CD4-positive, alpha-beta T cell (primary cell): ENCODE results near the gene RYR3. TPM values are rescaled to one million over a fixed set of nuclear protein-coding genes. Genes with fewer than 3 reads are reported as not detected.

Experiments used
- ATAC-seq: fragments of 200-7000 bp; cut with Tn5 transposase; one replicate; pipeline ENCODE4 v1.10.0; 2022; ENCODE audit warnings: mild to moderate bottlenecking; ENCODE audit not compliant: poor library complexity
- CTCF ChIA-PET: fragments of 350-600 bp; sonication (Branson Sonifier 250); formaldehyde crosslinking; loops from one replicate; lab custom pipeline; 2021; ENCODE audit warnings: antibody characterized with exemption, inconsistent platforms; lab: Charles Lee
- POLR2A ChIA-PET: fragments of 350-600 bp; sonication (Branson Sonifier 250); formaldehyde crosslinking; loops from one replicate; lab custom pipeline; 2021; ENCODE audit warnings: antibody characterized with exemption, inconsistent platforms; lab: Charles Lee
- DNase-seq, 14 experiments: peaks; one replicate each; pipeline ENCODE4 v3.0.0-alpha.2; 2013 to 2020; ENCODE audit warnings: mixed read lengths in 2 of 14
- H3K27ac ChIP-seq, 2 donors: one replicate each; pipeline versions ENCODE4 v1.5.1 to v1.7.0; 2013; ENCODE audit warnings: low read length in 2 of 2, low read depth in 1 of 2, mild to moderate bottlenecking in 1 of 2
- H3K27me3 ChIP-seq, 2 experiments: 1 replicate in 1 of 2; 2 replicates in 1 of 2; pipeline versions ENCODE4 v1.6.1 to v1.7.0; 2013; ENCODE audit warnings: low read length in 2 of 2, control low read depth in 1 of 2, mild to moderate bottlenecking in 1 of 2, moderate library complexity in 1 of 2; ENCODE audit not compliant: insufficient read depth in 2 of 2, control insufficient read depth in 1 of 2
- H3K36me3 ChIP-seq: one replicate; pipeline ENCODE4 v1.6.1; 2013; ENCODE audit warnings: low read length, control low read depth; ENCODE audit not compliant: insufficient read depth
- H3K4me1 ChIP-seq: one replicate; pipeline ENCODE4 v1.6.1; 2013; ENCODE audit warnings: low read length, control low read depth; ENCODE audit not compliant: insufficient read depth
- H3K4me3 ChIP-seq: one replicate; pipeline ENCODE4 v1.5.1; 2013; ENCODE audit warnings: mild to moderate bottlenecking, low read length, moderate library complexity
- H3K9me3 ChIP-seq, 2 experiments: 1 replicate in 1 of 2; 2 replicates in 1 of 2; pipeline versions ENCODE4 v1.6.1 to v1.7.0; 2013; ENCODE audit warnings: low read length in 2 of 2, mild to moderate bottlenecking in 2 of 2, control low read depth in 1 of 2, moderate library complexity in 1 of 2; ENCODE audit not compliant: control insufficient read depth in 1 of 2, insufficient read depth in 1 of 2
- H3K27ac Mint-ChIP-seq: one replicate; pipeline ENCODE4 v1.8.0; 2020; ENCODE audit warnings: mixed read lengths
- H3K27me3 Mint-ChIP-seq: one replicate; pipeline ENCODE4 v1.8.0; 2021; ENCODE audit warnings: mixed read lengths
- H3K36me3 Mint-ChIP-seq: one replicate; pipeline ENCODE4 v1.8.0; 2021; ENCODE audit warnings: low read depth, mixed read lengths
- H3K4me1 Mint-ChIP-seq: one replicate; pipeline ENCODE4 v1.8.0; 2021; ENCODE audit warnings: low read depth, mixed read lengths
- H3K4me3 Mint-ChIP-seq: one replicate; pipeline ENCODE4 v1.8.0; 2020; ENCODE audit warnings: mild to moderate bottlenecking, mixed read lengths
- H3K9me3 Mint-ChIP-seq: one replicate; pipeline ENCODE4 v1.8.0; 2020; ENCODE audit warnings: mixed read lengths
- CTCF ChIP-seq: fragments of 200-600 bp; IDR thresholded peaks from one replicate; pipeline ENCODE4 v1.8.0; 2022; ENCODE audit warnings: antibody characterized with exemption, mild to moderate bottlenecking
- intact Hi-C, 2 experiments: fragments of 100-400 bp; cut with DNase I in 1 of 2; cut with micrococcal nuclease in 1 of 2; formaldehyde crosslinking; loops; one replicate each; pipeline versions ENCODE4 v1.15.1 to v1.9.0; 2023 to 2025; cut with DNase I, micrococcal nuclease
- total RNA-seq, 174 experiments: library from RNA in 2 of 174; stranded (reverse) in 2 of 174; gene quantifications; one replicate each; pipeline ENCODE4 v1.2.3 and lab custom pipeline; 2021 to 2026

RYR3 gene
- total RNA-seq, 2 experiments from 2014 or later, result not detected

DNA sequence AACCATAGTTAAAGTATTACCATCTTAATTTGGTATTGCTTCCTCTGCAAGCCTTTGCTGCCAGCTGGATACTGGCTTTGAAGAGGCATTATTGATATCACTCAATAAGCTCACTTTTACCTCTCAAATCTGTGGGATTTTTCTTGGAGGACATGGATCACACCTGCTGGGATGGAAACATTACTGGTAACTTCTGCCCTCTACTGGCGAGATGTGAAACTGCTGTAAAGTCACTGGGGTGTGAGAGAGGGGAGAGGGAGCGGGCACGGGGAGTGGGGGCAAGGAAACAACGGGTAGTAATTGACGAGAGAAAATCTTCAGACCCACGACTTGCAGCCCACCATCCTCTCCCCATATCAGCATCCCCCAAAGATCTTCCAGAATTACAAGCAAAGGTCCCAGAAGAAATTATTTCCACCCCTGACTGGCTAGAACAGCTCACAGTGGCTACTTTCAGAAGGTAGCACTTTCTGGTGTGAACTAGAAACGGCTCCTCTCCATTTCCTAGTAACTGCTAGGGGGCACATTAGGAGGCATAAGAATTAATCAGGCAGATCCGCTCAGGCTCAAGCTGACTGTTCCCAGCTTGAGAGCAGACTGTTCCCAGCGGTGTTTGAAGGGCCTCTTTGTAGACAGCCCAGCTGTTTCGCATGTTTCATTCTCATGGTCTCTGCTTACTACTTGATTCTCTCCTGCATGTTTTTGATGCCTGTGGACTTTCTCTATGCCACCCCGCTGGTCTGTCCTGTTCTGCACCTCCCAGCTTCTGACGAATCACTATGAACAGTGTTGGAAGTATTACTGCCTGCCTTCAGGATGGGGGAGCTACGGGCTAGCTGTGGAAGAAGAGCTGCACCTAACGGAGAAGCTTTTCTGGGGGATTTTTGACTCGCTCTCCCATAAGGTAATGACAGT is 427.2 kb downstream of the RYR3 start:
- no peak overlapping the region for H3K27ac ChIP-seq
- Mint-ChIP-seq H3K27me3 (no peaks in the 10 kb centered on the region), H3K9me3 (no peaks in the 10 kb centered on the region), H3K36me3 (no peaks in the 10 kb centered on the region), H3K27ac (no peak overlapping the region), H3K4me3 (no peak overlapping the region), H3K4me1 (no peaks in the 10 kb centered on the region)
- no peaks in the 10 kb centered on the region for H3K36me3 ChIP-seq
- CTCF ChIA-PET, result interaction anchor here (1.2 kb wide), 1 partner anchor 8 kb away, joined by 3 read pairs; no protein-coding TSS in a partner anchor
- H3K4me3 ChIP-seq, result no peak overlapping the region
- TF ChIP-seq CTCF, result peak; percentile 69
- H3K27me3 ChIP-seq, result no peaks in the 10 kb centered on the region
- intact Hi-C loops, result loop anchor here in 1 of 2 experiments (5.0 kb wide), 1 partner anchor 474 kb away; the partner anchor contains the start of gene KATNBL1
- ATAC-seq (no peak), DNase-seq (peak in 11 of 14 experiments; percentile 3 to 42 (median 11))
- POLR2A ChIA-PET, result no interaction called here
- H3K4me1 ChIP-seq, result no peaks in the 10 kb centered on the region
- H3K9me3 ChIP-seq, result no peaks in the 10 kb centered on the region

DNA sequence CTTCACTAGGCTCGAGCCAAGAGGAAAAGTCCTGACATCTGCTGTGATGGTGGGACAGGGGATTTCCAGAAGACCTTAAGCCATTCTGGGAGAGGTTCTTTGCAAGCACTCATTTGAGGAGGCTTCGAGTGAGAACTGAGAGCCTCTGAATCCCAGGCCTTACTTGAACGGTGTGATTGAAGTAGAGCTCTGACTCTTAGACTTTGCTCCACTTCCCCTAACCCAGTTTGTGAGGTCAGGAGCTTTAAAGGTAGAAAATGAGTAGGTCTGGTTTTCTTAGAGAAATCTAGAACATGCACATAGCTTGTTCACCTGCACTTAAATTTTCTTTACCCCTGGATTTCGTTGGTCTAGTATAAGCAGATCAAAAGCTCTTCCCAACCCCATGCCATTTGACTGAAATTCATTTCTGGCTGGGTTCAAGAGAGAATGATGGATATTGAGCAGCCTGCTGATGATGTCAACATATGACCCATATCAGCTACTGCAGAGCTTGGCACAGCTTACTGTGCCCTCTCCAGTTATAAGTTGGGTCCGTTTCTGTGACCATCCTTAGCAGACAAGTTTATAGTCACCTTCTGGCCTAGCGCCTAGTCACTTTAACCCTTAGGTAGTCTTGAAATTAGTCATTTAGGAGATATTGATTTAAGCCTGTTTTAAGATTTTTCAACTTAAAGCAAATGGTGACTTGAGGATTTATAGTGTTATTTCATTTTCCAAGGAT is 428.3 kb downstream of the RYR3 start:
- Mint-ChIP-seq H3K9me3 (no peaks in the 10 kb centered on the region), H3K27me3 (peaks cover 7% of the 10 kb centered on the region), H3K36me3 (no peaks in the 10 kb centered on the region), H3K27ac (no peak overlapping the region), H3K4me3 (no peak overlapping the region), H3K4me1 (no peaks in the 10 kb centered on the region)
- H3K27me3 ChIP-seq, result no peaks in the 10 kb centered on the region
- H3K4me3 ChIP-seq, result no peak overlapping the region
- DNase-seq, result no peak
- H3K36me3 ChIP-seq, result no peaks in the 10 kb centered on the region
- intact Hi-C loops, result loop anchor here in 1 of 2 experiments (5.0 kb wide), 1 partner anchor 473 kb away; the partner anchor contains the start of gene KATNBL1
- no peaks in the 10 kb centered on the region for H3K9me3 ChIP-seq
- no peaks in the 10 kb centered on the region for H3K4me1 ChIP-seq
- no peak for TF ChIP-seq CTCF
- H3K27ac ChIP-seq, result no peak overlapping the region
- ATAC-seq, result no peak
- POLR2A ChIA-PET, result no interaction called here
- CTCF ChIA-PET, result interaction anchor here (1.2 kb wide), 1 partner anchor 9 kb away, joined by 3 read pairs; no protein-coding TSS in a partner anchor

- POLR2A ChIA-PET, result no interaction called here
- Mint-ChIP-seq H3K9me3 (no peaks in the 10 kb centered on the region), H3K27ac (no peak overlapping the region), H3K27me3 (peaks cover 7% of the 10 kb centered on the region), H3K4me1 (no peaks in the 10 kb centered on the region), H3K4me3 (no peak overlapping the region), H3K36me3 (no peaks in the 10 kb centered on the region)
- CTCF ChIA-PET, result no interaction called here
- intact Hi-C loops, result no loop called here
- Histone ChIP-seq H3K27ac (no peak overlapping the region), H3K9me3 (no peaks in the 10 kb centered on the region), H3K36me3 (no peaks in the 10 kb centered on the region), H3K27me3 (no peaks in the 10 kb centered on the region), H3K4me1 (no peaks in the 10 kb centered on the region), H3K4me3 (no peak overlapping the region)
- DNase-seq, result no peak
- ATAC-seq, result no peak
- TF ChIP-seq CTCF, result no peak
These were observed 431.5 kb downstream of the RYR3 start for GRCh38 chr15:33742306-33742705.
